ENCODE measurements around the gene STAT1.

The STAT1 gene

DNA sequence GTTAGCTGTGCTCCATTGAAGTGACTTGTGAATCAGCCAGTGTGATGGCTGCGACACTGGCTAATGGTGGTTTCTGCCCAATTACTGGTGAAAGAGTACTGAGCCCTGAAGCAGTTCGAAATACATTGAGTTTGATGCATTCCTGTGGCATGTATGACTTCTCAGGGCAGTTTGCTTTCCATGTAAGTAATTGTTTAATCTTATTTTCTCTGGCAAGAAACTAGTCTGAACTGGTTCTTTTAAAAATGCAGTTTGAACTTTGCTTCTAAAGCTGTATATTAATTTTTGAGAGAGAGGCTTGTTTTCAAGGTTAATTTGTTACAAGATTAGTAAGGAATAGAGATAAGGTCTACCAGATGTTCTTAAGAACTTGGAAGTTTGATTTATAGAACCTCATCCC, 86.7 kb downstream of the STAT1 start:
- in situ Hi-C loops (cut with HindIII; ENCODE audit: low sequenced_read_pairs): no loop called here

DNA sequence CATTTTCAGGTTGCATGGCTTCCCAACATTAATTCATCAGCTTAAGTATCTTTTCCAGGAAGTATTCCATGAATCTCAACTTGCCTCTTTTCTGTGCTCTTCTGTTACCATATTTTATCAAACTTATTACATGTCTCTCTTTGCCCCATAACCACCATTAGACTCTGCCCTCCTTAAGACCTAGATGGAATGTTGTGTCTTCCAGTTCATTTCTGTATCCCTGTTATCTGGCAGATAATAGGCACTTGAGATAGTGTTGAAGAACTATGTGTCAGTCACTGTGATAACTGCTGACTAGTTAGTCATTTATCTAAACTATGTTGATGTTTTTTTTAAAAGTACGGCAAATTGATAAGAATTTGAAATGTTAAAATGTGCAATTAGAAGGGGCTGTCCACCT, 91.6 kb downstream of the STAT1 start:
- in situ Hi-C loops (cut with HindIII; ENCODE audit: low sequenced_read_pairs): no loop called here

DNA sequence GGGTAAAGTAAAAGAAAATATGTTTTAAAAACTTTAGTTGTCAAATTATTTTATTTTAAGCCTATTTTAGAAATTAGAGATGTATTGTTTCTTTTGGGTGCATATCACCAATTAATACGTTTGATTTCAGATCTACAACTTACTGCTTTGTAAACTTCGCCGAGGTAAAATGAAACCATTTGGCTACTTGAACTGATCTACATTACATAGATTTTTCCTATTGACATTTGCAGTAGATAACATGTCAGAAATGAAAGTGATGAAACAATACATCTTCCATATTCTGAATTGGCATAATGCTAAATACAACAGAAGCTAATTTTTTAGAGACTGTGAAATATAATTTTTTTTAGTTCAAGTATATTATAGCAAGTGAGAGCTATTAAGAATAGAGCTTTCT, 93.9 kb downstream of the STAT1 start:
- in situ Hi-C loops (cut with HindIII; ENCODE audit: low sequenced_read_pairs): no loop called here

All from endothelial cell of hepatic sinusoid (primary cell).